B cell (primary cell): ENCODE data around the gene BRF1. TPM values are rescaled to one million over a fixed set of nuclear protein-coding genes. Genes with fewer than 3 reads are reported as not detected.

Experiments used
- ATAC-seq: fragments of 200-7000 bp; cut with Tn5 transposase; one replicate; pipeline ENCODE4 v1.10.0; 2021; ENCODE audit warnings: low read depth, mild to moderate bottlenecking, moderate number of reproducible peaks, moderate library complexity
- CTCF ChIA-PET: fragments of 350-600 bp; sonication (Branson Sonifier 250); formaldehyde crosslinking; loops from one replicate; lab custom pipeline; 2021; ENCODE audit warnings: antibody characterized with exemption, inconsistent platforms; lab: Charles Lee
- POLR2A ChIA-PET: fragments of 350-600 bp; sonication (Branson Sonifier 250); formaldehyde crosslinking; loops from one replicate; lab custom pipeline; 2021; ENCODE audit warnings: antibody characterized with exemption; lab: Charles Lee
- DNase-seq: peaks from one replicate; pipeline ENCODE4 v3.0.0; 2013
- H2AFZ ChIP-seq: 2 replicates; pipeline ENCODE4 v1.6.1; 2012; ENCODE audit warnings: mild to moderate bottlenecking, low read depth, low read length; ENCODE audit not compliant: insufficient read depth, poor library complexity, severe bottlenecking
- H3K27ac ChIP-seq, 2 donors: 1 replicate in 1 of 2; 2 replicates in 1 of 2; pipeline ENCODE4 v1.5.1; 2012 to 2013; ENCODE audit warnings: low read length in 2 of 2, mild to moderate bottlenecking in 2 of 2, moderate library complexity in 1 of 2
- H3K27me3 ChIP-seq, 4 experiments: fragments of 200-600 bp in 1 of 4; sonication (generic) in 1 of 4; replicated peaks in 1 of 4; 1 replicate in 2 of 4; 2 replicates in 2 of 4; pipeline versions ENCODE4 v1.6.1 to v1.7.0; 2013 to 2016; ENCODE audit warnings: low read length in 3 of 4, mild to moderate bottlenecking in 2 of 4, mixed read lengths in 1 of 4, moderate library complexity in 1 of 4; ENCODE audit not compliant: insufficient read depth in 4 of 4, control insufficient read depth in 3 of 4; ENCODE audit errors: control extremely low read depth in 1 of 4
- H3K36me3 ChIP-seq, 2 experiments: replicated peaks in 1 of 2; 1 replicate in 1 of 2; 2 replicates in 1 of 2; pipeline versions ENCODE4 v1.6.1 to v1.7.1; 2013; ENCODE audit warnings: low read length in 1 of 2; ENCODE audit not compliant: insufficient read depth in 2 of 2, control insufficient read depth in 1 of 2; ENCODE audit errors: control extremely low read depth in 1 of 2, extremely low read depth in 1 of 2
- H3K4me1 ChIP-seq, 2 donors: fragments of 200-600 bp in 1 of 2; sonication (generic) in 1 of 2; 1 replicate in 1 of 2; 2 replicates in 1 of 2; pipeline versions ENCODE4 v1.5.1 to v1.6.1; 2013 to 2017; ENCODE audit warnings: low read length in 2 of 2; ENCODE audit not compliant: control insufficient read depth in 2 of 2, insufficient read depth in 2 of 2
- H3K4me2 ChIP-seq: replicated peaks from 2 replicates; pipeline ENCODE3; 2012; ENCODE audit warnings: mild to moderate bottlenecking, low read depth, low read length; ENCODE audit not compliant: poor library complexity, severe bottlenecking
- H3K4me3 ChIP-seq, 5 experiments: fragments of 200-600 bp in 1 of 5; sonication (generic) in 1 of 5; 1 replicate in 3 of 5; 2 replicates in 2 of 5; pipeline versions ENCODE4 v1.5.1 to v1.7.0; 2011 to 2016; ENCODE audit warnings: low read length in 4 of 5, mild to moderate bottlenecking in 4 of 5, low read depth in 2 of 5, control low read depth in 1 of 5, moderate library complexity in 1 of 5; ENCODE audit not compliant: insufficient read depth in 1 of 5; ENCODE audit errors: control extremely low read depth in 1 of 5, extremely low read depth in 1 of 5
- H3K79me2 ChIP-seq: fragments of 200-600 bp; sonication (generic); one replicate; pipeline ENCODE4 v1.6.0; 2016; ENCODE audit warnings: low read length; ENCODE audit not compliant: control insufficient read depth, insufficient read depth
- H3K9ac ChIP-seq: fragments of 200-600 bp; sonication (generic); 2 replicates; pipeline ENCODE4 v1.6.1; 2017; ENCODE audit warnings: mild to moderate bottlenecking, low read length, moderate library complexity
- H3K9me3 ChIP-seq, 3 donors: one replicate each; pipeline versions ENCODE4 v1.6.1 to v1.7.1; 2013; ENCODE audit warnings: low read length in 2 of 3; ENCODE audit not compliant: control insufficient read depth in 2 of 3, insufficient read depth in 1 of 3; ENCODE audit errors: control extremely low read depth in 1 of 3
- H4K20me1 ChIP-seq: 2 replicates; pipeline ENCODE4 v1.6.0; 2012; ENCODE audit warnings: mild to moderate bottlenecking, low read length; ENCODE audit not compliant: insufficient read depth, control insufficient read depth, poor library complexity, severe bottlenecking
- H3K27ac Mint-ChIP-seq: one replicate; pipeline ENCODE4 v1.8.0; 2021; ENCODE audit warnings: mixed read lengths
- H3K27me3 Mint-ChIP-seq: one replicate; pipeline ENCODE4 v1.8.0; 2021; ENCODE audit warnings: mixed read lengths
- H3K4me1 Mint-ChIP-seq: one replicate; pipeline ENCODE4 v1.8.0; 2021; ENCODE audit warnings: mixed read lengths
- H3K4me3 Mint-ChIP-seq: one replicate; pipeline ENCODE4 v1.8.0; 2021; ENCODE audit warnings: mixed read lengths
- H3K9me3 Mint-ChIP-seq: one replicate; pipeline ENCODE4 v1.8.0; 2022; ENCODE audit warnings: mixed read lengths; ENCODE audit not compliant: insufficient read depth
- EZH2 ChIP-seq: IDR thresholded peaks from 2 replicates; pipeline ENCODE4 v1.6.1; 2012; ENCODE audit warnings: borderline replicate concordance, low read depth, mild to moderate bottlenecking, moderate library complexity, low read length; ENCODE audit not compliant: insufficient read depth, poor library complexity, severe bottlenecking
- WGBS: methylation state at CpG from one replicate; pipeline ENCODE4 v1.1.5; 2013; ENCODE audit warnings: missing lambda C conversion rate; ENCODE audit not compliant: insufficient coverage; 5-methylcytosine and 5-hydroxymethylcytosine counted together
- intact Hi-C: fragments of 100-400 bp; cut with micrococcal nuclease; formaldehyde crosslinking; loops from one replicate; pipeline ENCODE4 v1.10.0; 2022
- polyA plus RNA-seq: library from polyadenylated mRNA; depleted of rRNA; stranded (reverse); fragments of >200 nt; gene quantifications from 2 replicates; pipeline ENCODE4 v1.2.3, GENCODE V29; 2012
- total RNA-seq, 2 donors: library from RNA; stranded (reverse); fragments of 120-200 nt in 1 of 2; gene quantifications; 1 replicate in 1 of 2; 2 replicates in 1 of 2; pipeline versions ENCODE4 v1.2.3 to v1.2.4, GENCODE V29; 2013 to 2022
- TF ChIP-seq, protein P1 (sequence below): fragments of 200-600 bp; IDR thresholded peaks from one replicate; pipeline ENCODE4 v1.8.0; 2022; ENCODE audit warnings: antibody characterized with exemption, mild to moderate bottlenecking

The BRF1 gene
- total and polyA plus RNA-seq, 2 donors (not counting 1 experiment from before 2014, with no cell fraction given): 24.5 to 55.8 TPM

DNA sequence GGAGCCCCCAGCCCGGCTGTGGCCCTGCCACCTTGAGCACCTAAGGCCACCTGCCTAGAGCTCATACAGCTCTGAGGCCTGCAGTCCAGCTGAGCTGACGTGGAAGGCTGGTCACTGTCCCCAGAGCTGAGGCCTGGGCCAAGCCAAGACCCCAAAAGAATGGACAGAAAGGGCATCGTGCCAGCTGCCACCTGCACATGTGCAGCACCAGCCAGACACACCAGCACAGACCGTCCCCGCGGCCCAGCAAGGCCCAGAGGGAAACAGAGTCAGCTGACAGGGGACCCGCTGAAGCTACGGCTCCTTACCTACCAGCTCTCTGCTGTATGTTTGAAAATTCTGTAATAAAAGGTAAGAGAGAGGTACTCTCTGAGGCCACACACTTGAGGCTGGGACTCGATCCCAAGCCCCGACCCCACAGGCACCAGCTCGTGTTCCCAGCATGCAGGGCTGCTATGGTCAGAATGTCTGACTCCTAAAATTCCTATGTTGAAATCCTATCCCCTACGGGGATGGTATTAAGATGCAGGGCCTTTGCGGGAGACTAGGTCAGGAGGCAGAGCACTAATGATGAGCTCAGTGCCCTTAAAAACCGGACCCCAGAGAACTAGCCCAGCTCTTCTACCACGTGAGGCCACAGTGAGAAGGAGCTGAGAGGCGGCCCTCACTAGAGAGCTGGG, 25.4 kb downstream of the BRF1 start:
- no peaks in the 10 kb centered on the region for H3K27me3 ChIP-seq
- H4K20me1 ChIP-seq: peaks cover 64% of the 10 kb centered on the region
- H3K4me3 ChIP-seq: no peak overlapping the region
- Mint-ChIP-seq H3K4me1 (no peaks in the 10 kb centered on the region), H3K27ac (no peak overlapping the region), H3K27me3 (no peaks in the 10 kb centered on the region), H3K9me3 (no peaks in the 10 kb centered on the region), H3K4me3 (no peak overlapping the region)
- ATAC-seq: no peak
- peaks cover 53% of the 10 kb centered on the region for H3K79me2 ChIP-seq
- no peak overlapping the region for H3K9ac ChIP-seq
- H3K36me3 ChIP-seq: peaks cover 0 to 8% of the 10 kb centered on the region in 2 experiments
- no peaks in the 10 kb centered on the region for H3K4me1 ChIP-seq
- intact Hi-C loops: no loop called here
- no peak overlapping the region for H3K4me2 ChIP-seq
- H3K27ac ChIP-seq: no peak overlapping the region
- 92% methylated on average over 13 of the region's 16 CpGs for whole genome bisulfite sequencing
- POLR2A ChIA-PET: no interaction called here
- CTCF ChIA-PET: interaction anchor here (1.5 kb wide), 1 partner anchor 14 kb away, joined by 3 read pairs; no protein-coding TSS in a partner anchor
- TF ChIP-seq, protein P1, sequence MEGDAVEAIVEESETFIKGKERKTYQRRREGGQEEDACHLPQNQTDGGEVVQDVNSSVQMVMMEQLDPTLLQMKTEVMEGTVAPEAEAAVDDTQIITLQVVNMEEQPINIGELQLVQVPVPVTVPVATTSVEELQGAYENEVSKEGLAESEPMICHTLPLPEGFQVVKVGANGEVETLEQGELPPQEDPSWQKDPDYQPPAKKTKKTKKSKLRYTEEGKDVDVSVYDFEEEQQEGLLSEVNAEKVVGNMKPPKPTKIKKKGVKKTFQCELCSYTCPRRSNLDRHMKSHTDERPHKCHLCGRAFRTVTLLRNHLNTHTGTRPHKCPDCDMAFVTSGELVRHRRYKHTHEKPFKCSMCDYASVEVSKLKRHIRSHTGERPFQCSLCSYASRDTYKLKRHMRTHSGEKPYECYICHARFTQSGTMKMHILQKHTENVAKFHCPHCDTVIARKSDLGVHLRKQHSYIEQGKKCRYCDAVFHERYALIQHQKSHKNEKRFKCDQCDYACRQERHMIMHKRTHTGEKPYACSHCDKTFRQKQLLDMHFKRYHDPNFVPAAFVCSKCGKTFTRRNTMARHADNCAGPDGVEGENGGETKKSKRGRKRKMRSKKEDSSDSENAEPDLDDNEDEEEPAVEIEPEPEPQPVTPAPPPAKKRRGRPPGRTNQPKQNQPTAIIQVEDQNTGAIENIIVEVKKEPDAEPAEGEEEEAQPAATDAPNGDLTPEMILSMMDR: no peak
- no peak for TF ChIP-seq EZH2
- no peaks in the 10 kb centered on the region for H3K9me3 ChIP-seq
- no peak overlapping the region for H2AFZ ChIP-seq
- DNase-seq: no peak

DNA sequence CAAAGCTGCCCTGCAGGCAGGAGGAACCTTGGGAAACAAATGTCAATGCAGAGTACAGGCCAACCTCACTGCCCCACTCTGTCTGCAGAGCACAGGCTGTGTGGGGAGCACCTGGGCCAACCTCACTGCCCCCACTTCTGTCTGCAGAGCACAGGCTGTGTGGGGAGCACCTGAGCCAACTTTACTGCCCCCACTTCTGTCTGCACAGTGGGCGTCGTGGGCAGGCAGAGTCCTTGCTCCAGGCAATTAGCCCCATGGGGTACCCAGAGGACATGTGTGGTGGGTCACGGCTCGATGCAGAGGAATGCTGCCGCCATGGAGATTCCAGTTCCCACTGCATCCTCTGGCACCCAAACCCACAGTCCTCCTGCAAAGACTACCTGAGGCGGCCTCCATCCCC, 26.2 kb downstream of the BRF1 start:
- no peak overlapping the region for H3K4me3 Mint-ChIP-seq
- Histone ChIP-seq H3K4me2 (no peak overlapping the region), H3K79me2 (peaks cover 48% of the 10 kb centered on the region), H3K4me1 (peaks cover 0 to 2% of the 10 kb centered on the region in 2 donors), H3K27me3 (no peaks in the 10 kb centered on the region), H3K4me3 (no peak overlapping the region), H3K9ac (no peak overlapping the region), H2AFZ (no peak overlapping the region), H3K27ac (no peak overlapping the region), H3K36me3 (peaks cover 0 to 6% of the 10 kb centered on the region in 2 experiments), H3K9me3 (no peaks in the 10 kb centered on the region), H4K20me1 (peaks cover 60% of the 10 kb centered on the region)
- ChIA-PET CTCF (interaction anchor here (1.5 kb wide), 1 partner anchor 14 kb away, joined by 3 read pairs; no protein-coding TSS in a partner anchor), POLR2A (no interaction called here)
- no peaks in the 10 kb centered on the region for H3K9me3 Mint-ChIP-seq
- H3K27ac Mint-ChIP-seq: no peak overlapping the region
- no peak for DNase-seq
- 93% methylated on average over 3 of the region's 6 CpGs for WGBS
- ATAC-seq: no peak
- no peaks in the 10 kb centered on the region for H3K27me3 Mint-ChIP-seq
- TF ChIP-seq EZH2: no peak
- TF ChIP-seq, protein P1: no peak
- intact Hi-C loops: no loop called here
- H3K4me1 Mint-ChIP-seq: peaks cover 1% of the 10 kb centered on the region
